ENCODE measurements around the gene MKNK2. TPM values are rescaled to one million over a fixed set of nuclear protein-coding genes. Genes with fewer than 3 reads are reported as not detected.
A peak's percentile ranks its signal among the peaks of the same experiment; 100 is the strongest.
"Not testable (repeated sequence)": the region's sequence is repeated elsewhere in the genome, so short reads cannot be mapped to it uniquely, and the experiment has no call there.

Gene MKNK2
- total and polyA plus RNA-seq, 5 experiments from 2014 or later: 26.1 to 176 (median 47.1) TPM

DNA sequence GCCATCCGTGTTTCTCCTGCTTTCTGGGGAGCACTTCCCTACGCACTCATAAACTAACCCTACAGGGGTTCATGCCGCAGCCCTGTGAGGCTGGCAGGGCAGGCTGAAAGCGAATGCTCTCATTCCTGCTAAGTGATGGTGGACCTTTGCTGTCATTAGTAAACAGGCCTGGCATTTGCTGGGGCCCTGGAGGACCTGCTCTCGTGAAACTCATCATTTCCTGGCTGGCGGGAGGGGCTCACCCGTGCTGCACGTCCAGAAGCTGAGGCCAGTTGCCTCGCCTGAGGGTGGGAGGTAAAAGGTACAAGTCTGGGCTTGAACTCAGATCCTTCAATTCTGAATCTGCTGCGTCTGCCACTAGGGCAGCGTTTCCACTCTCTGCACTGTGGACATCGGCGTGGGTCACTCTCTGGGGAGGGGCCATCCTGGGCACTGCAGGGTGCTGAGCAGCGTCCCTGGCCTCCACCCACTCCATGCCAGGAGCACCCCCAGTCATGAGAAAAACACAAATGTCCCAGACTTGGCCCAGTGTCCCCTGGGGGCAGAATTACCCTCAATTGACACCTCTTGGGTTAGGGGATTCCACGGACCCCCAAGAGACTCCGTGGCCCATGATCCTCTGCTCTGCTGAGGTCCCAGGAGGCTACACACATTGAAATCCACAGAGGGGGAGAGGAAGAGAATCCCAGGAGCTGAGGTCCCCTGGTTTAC lies 38.1 kb upstream of the MKNK2 start:
- Mint-ChIP-seq H3K9me3 (peaks cover 0 to 4% (median 0%) of the 10 kb centered on the region in 9 donors), H3K27ac (peak overlapping the region; percentile 83 to 98 (median 92)), H3K36me3 (peaks cover 5 to 17% (median 6%) of the 10 kb centered on the region in 3 donors), H3K27me3 (peaks cover 0 to 2% (median 0%) of the 10 kb centered on the region in 5 donors), H3K4me1 (peaks cover 39 to 82% (median 72%) of the 10 kb centered on the region in 4 donors), H3K4me3 (peak overlapping the region; percentile 12 to 98 (median 74))
- DNase-seq (no peak), ATAC-seq (no peak)
- POLR2A ChIA-PET: interaction anchor here (1.1 to 7.5 kb wide), 6 partner anchors 8 to 387 kb away, joined by 3 to 72 read pairs (median 4); partner anchors contain the start of gene MKNK2

DNA sequence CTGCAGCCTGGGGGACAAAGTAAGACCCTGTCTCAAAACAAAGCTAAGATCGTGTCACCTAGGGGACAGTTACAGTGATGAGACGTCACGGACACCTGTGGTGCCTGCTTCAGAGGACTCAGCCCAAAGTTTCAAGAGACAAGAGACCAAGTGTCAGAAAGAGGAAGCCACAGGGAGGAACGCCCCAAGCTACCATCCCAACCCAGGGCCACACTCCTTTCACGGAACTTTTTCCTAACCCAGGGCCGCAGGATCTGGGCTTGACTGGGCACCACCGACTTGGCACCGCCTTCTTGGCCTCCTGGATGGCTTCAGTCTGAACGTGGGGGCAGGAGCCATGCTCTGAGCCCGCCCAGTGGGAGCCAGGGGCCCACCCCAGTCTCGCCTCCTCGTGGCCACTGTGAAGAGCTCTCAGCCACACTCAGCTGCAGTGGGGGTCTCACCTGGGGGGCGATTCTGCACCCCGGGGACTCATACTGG lies 36.6 kb upstream of the MKNK2 start:
- Mint-ChIP-seq H3K27me3 (peaks cover 0 to 2% (median 0%) of the 10 kb centered on the region in 5 donors), H3K27ac (peak overlapping the region; percentile 90 to 100 (median 95)), H3K4me1 (peaks cover 39 to 81% (median 68%) of the 10 kb centered on the region in 4 donors), H3K36me3 (peaks cover 5 to 9% (median 7%) of the 10 kb centered on the region in 3 donors), H3K9me3 (peaks cover 0 to 4% (median 0%) of the 10 kb centered on the region in 9 donors), H3K4me3 (peak overlapping the region; percentile 23 to 98 (median 74))
- peak in 6 of 10 donors; percentile 35 to 71 (median 41) for DNase-seq
- POLR2A ChIA-PET: interaction anchor here (0.5 to 9.0 kb wide), 16 partner anchors 7 to 1021 kb away, joined by 3 to 173 read pairs (median 4); partner anchors contain the start of genes ARHGAP45, IZUMO4, MKNK2 and MOB3A
- peak; percentile 11 to 13 for ATAC-seq

DNA sequence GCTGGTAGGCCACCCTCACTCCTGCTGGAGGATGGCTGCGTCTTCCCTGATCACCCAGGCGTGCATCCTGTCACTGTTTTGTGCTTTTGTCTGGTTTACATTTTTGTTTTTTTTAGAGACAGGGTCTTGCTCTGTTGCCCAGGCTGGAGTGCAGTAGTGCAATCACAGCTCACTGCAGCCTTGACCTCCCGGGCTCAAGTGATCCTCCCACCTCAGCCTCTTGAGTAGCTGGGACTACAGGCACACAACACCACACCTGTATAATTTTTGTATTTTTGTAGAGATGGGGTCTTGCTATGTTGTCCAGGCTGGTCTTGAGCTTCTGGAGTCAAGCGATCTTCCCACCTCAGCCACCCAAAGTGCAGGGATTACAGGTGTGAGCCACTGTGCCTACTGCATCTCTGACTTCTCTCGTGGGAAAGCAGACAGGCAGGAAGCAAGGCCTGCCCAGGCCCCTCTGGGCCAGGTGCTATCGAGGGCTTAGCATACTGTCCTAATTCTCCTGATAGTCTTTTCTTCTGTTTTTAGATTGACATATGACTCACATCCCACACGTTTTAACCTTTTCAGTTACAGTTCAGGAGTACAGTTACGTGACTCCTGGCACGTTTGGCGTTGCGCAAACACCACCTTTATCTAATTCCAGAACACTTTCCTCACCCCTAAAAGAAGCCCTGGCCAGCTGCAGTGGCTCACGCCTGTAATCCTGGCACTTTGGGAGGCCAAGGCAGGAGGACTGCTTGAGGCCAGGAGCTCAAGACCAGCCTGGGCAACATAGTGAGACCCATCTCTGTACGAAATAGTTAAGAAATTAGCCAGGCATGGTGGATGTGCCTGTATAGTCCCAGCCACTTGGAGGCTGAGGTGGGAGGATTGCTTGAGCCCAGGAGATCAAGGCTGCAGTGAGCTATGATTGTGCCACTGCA lies 35.9 kb upstream of the MKNK2 start:
- Mint-ChIP-seq H3K27ac (peak overlapping the region; percentile 90 to 100 (median 95)), H3K4me1 (peaks cover 39 to 81% (median 72%) of the 10 kb centered on the region in 4 donors), H3K4me3 (peak overlapping the region; percentile 55 to 98 (median 74))
- POLR2A ChIA-PET: interaction anchor here (0.5 to 9.0 kb wide), 15 partner anchors 8 to 511 kb away, joined by 3 to 173 read pairs (median 5); partner anchors contain the start of genes IZUMO4, MKNK2 and MOB3A
- not testable (repeated sequence) for H3K27me3 Mint-ChIP-seq, H3K9me3 Mint-ChIP-seq, ATAC-seq, H3K36me3 Mint-ChIP-seq
- DNase-seq: peak in 1 of 10 donors; percentile 60

DNA sequence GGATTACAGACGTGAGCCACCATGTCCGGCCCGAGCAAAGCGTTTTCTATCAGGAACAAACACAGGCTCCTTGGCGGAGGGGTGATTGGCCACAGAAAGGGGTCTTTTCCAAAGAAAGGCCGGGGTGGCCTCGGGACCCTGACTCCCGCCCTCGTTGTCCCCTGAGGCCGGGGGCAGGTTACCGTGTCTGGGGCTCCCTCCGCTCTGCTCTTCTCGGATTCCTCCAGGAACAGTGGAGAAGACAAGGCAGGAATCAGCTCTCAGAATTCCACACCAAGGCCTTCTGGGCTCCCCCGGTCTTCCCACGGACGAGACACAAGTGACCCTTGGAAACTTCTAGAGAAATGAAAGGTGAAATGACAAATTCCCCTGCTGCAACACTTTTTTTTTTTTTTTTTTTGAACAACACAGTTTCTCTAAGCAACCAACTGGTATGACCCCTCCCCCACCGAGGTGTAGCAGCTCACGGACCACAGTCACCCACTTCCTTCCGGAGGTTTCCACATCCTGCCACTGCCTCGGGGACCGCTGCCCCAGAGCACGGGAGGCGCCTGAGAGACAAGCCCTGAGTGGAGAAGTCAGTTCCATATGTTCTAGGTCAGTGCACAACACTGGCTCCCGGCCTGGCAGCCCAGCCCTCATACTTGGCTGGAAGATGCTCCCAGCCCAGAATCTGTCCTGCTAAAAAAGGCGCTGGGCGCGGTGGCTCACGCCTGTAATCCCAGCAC lies 34.1 kb upstream of the MKNK2 start:
- peak; percentile 64 to 78 for ATAC-seq

DNA sequence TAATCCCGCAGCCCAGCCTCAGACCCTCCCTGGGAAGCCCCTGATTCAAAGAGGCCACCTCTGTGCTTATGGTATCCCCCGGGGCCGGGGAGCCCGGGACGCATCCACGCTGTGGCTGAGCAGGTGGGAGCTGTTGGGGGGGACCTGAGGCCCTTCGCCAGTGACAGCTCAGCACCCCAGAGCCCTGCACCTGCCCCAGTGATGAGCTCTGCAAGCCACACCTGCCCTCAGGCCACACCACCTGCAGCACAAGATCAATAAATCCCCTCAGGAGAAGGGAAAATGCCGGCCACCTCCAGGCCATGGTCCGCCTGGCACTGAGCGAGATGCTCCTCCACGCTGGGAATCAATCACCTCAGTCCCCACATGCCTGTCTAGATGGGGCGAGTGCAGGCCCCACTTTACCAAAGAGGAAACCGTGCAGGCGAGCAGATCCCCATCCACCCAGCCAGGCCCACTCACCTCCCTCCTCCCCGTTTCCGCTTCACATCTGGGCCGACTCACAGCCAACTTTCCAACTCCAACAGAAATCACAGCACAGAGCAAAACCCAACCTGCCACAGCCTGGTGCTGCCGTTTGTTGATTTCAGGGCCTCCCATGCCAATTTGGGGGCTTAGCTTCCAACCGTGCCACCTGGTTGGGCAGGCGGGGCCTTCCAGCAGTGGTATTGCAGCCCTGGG lies 32.3 kb upstream of the MKNK2 start:
- H3K4me1 Mint-ChIP-seq: peaks cover 37 to 83% (median 75%) of the 10 kb centered on the region in 4 donors

More for the DNA sequence above, 34.1 kb upstream of the MKNK2 start:
- peaks cover 5 to 20% (median 7%) of the 10 kb centered on the region in 3 donors for H3K36me3 Mint-ChIP-seq
- H3K27me3 Mint-ChIP-seq: peaks cover 0 to 2% (median 0%) of the 10 kb centered on the region in 5 donors
- H3K9me3 Mint-ChIP-seq: peaks cover 0 to 4% (median 0%) of the 10 kb centered on the region in 9 donors
- POLR2A ChIA-PET: interaction anchor here (0.6 to 9.0 kb wide), 24 partner anchors 9 to 1268 kb away, joined by 3 to 173 read pairs (median 5); partner anchors contain the start of genes IZUMO4, MKNK2 and MOB3A
- H3K4me1 Mint-ChIP-seq: peaks cover 42 to 84% (median 75%) of the 10 kb centered on the region in 4 donors
- peak overlapping the region; percentile 94 to 100 (median 98) for H3K4me3 Mint-ChIP-seq
- peak; percentile 72 to 99 (median 96) for DNase-seq
- H3K27ac Mint-ChIP-seq: peak overlapping the region; percentile 94 to 100 (median 99)

DNA sequence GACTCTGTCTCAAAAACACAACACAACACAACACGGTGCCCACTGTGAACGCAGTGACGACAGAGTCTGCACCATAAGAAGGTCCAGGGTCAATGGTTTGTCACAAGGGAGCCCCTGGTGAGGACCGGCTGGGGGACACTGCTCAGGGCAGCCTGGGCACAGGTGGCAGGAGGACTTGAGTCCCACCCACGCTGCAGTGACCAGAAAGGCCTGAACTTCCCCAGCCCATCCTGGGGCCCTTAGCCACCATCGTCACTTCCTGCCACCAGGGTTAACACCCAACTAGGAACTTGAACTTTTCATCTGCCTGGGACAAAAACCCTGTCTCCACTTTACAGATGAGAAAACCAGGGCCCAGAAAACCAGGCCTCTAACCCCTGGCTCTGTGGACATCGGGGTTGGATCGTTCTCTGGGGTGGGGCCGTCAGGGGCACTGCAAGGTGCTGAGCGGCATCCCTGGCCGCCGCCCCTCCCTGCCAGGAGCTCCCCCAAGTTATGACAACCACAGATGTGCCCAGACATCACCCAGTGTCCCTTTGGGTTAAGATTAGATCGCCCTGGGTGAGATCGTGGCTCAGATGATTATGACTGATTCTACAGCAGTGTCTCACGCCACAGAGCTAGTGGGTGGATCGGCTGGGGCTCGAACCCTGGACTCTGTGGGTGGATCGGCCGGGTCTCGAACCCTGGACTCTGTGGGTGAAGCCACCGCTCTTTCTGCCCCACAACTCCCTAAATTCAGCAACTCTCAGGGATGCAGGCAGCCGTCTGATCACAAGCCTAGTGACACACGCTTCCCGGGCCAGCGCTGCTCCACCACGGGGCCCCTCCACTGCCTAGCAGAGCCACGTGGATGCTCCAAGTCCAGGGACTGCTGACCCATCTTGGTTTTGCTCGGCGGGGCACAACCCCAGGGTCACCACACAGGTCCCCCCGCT lies 31.1 kb upstream of the MKNK2 start:
- Mint-ChIP-seq H3K36me3 (peaks cover 5 to 49% (median 9%) of the 10 kb centered on the region in 3 donors), H3K27me3 (peaks cover 0 to 2% (median 0%) of the 10 kb centered on the region in 5 donors), H3K4me3 (peak overlapping the region; percentile 94 to 100 (median 98)), H3K27ac (peak overlapping the region; percentile 94 to 100 (median 99)), H3K4me1 (peaks cover 28 to 72% (median 67%) of the 10 kb centered on the region in 4 donors), H3K9me3 (peaks cover 0 to 4% (median 0%) of the 10 kb centered on the region in 9 donors)
- ATAC-seq (peak; percentile 10 to 33), DNase-seq (peak in 7 of 10 donors; percentile 31 to 72 (median 58))
- POLR2A ChIA-PET: interaction anchor here (0.7 to 9.0 kb wide), 10 partner anchors 12 to 188 kb away, joined by 3 to 173 read pairs (median 19); partner anchors contain the start of genes IZUMO4, MKNK2 and MOB3A

More for the DNA sequence above, 32.3 kb upstream of the MKNK2 start:
- DNase-seq: peak; percentile 45 to 87 (median 68)
- Mint-ChIP-seq H3K27ac (peak overlapping the region; percentile 94 to 100 (median 99)), H3K27me3 (peaks cover 0 to 2% (median 0%) of the 10 kb centered on the region in 5 donors), H3K9me3 (peaks cover 0 to 4% (median 0%) of the 10 kb centered on the region in 9 donors), H3K4me3 (peak overlapping the region; percentile 94 to 100 (median 98)), H3K36me3 (peaks cover 5 to 37% (median 9%) of the 10 kb centered on the region in 3 donors)
- peak; percentile 35 to 39 for ATAC-seq
- POLR2A ChIA-PET: interaction anchor here (0.6 to 9.0 kb wide), 18 partner anchors 8 to 495 kb away, joined by 3 to 173 read pairs (median 6); partner anchors contain the start of genes IZUMO4, MKNK2 and MOB3A

DNA sequence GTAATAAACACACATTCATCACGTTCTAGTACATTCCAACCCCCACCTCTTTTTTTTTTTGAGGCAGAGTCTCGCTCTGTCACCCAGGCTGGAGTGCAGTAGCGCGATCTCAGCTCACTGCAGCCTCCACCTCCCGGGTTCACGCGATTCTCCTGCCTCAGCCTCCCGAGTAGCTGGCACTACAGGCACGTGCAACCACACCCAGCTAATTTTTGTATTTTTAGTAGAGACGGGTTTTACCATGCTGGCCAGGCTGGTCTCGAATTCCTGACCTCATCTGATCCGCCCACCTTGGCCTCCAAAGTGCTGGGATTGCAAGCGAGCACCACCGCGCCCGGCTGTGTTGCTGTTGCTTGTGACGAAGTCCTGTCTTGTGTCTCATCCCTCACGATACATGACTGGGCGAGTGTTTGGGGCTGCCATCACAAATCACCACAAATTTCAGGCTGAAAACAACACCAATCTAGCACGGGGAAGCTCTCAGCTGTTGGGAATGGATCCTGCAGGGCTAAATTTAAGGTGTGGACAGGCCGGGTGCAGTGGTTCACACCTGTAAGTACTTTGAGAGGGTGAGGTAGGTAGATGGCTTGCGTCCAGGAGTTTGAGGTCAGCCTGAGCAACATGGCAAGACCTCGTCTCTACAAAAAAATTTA lies 29.4 kb upstream of the MKNK2 start:
- POLR2A ChIA-PET: interaction anchor here (0.7 to 9.0 kb wide), 8 partner anchors 9 to 215 kb away, joined by 3 to 130 read pairs (median 4); partner anchors contain the start of genes MKNK2 and MOB3A

DNA sequence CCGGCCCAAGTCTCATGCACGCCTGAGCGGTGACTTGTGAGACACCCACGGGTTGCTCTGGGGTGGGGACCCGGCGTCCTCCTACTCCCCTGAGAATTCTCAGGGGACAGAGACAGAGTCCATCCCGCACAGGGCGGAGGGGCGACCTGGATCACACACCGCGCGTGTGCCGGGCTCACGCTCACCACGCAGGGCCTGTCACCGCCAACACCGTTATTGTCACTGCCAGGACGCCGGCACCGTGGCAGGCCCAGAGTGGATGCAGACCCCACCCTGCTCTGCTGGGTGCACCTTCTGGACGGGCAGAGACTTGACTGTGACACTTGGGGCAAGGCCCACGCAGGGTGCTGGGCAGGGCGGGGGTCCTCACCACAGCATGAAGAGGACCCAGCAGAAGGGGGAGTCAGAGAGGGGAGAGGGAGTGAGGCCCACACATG lies 28.8 kb upstream of the MKNK2 start:
- peaks cover 0 to 68% (median 7%) of the 10 kb centered on the region in 3 donors for H3K36me3 Mint-ChIP-seq
- ATAC-seq (no peak), DNase-seq (peak in 1 of 10 donors; percentile 63)
- H3K9me3 Mint-ChIP-seq: no peaks in the 10 kb centered on the region
- POLR2A ChIA-PET: interaction anchor here (0.7 to 9.0 kb wide), 5 partner anchors 12 to 179 kb away, joined by 3 to 130 read pairs (median 6); partner anchors contain the start of genes MKNK2 and MOB3A
- peak overlapping the region; percentile 94 to 100 (median 99) for H3K27ac Mint-ChIP-seq
- H3K4me1 Mint-ChIP-seq: peaks cover 20 to 60% (median 52%) of the 10 kb centered on the region in 4 donors
- peak overlapping the region; percentile 75 to 100 (median 98) for H3K4me3 Mint-ChIP-seq
- no peaks in the 10 kb centered on the region for H3K27me3 Mint-ChIP-seq

More for the DNA sequence above, 29.4 kb upstream of the MKNK2 start:
- peaks cover 0 to 2% (median 0%) of the 10 kb centered on the region in 5 donors for H3K27me3 Mint-ChIP-seq
- peaks cover 24 to 62% (median 55%) of the 10 kb centered on the region in 4 donors for H3K4me1 Mint-ChIP-seq
- H3K36me3 Mint-ChIP-seq: peaks cover 5 to 66% (median 11%) of the 10 kb centered on the region in 3 donors
- peak overlapping the region; percentile 94 to 100 (median 99) for H3K27ac Mint-ChIP-seq
- ATAC-seq (no peak), DNase-seq (peak in 1 of 10 donors; percentile 63)
- H3K9me3 Mint-ChIP-seq: peaks cover 0 to 4% (median 0%) of the 10 kb centered on the region in 9 donors
- H3K4me3 Mint-ChIP-seq: peak overlapping the region; percentile 75 to 100 (median 98)

Data from naive thymus-derived CD8-positive, alpha-beta T cell (primary cell).